H9 (cell line): ENCODE data around the gene LTF. TPM values are rescaled to one million over a fixed set of nuclear protein-coding genes. Genes with fewer than 3 reads are reported as not detected.
A peak's percentile ranks its signal among the peaks of the same experiment; 100 is the strongest.

ENCODE experiments used
- DNase-seq: peaks from one replicate; pipeline ENCODE4 v3.0.0-alpha.2; 2017
- H2AFZ ChIP-seq: one replicate; pipeline ENCODE4 v1.6.1; 2013; ENCODE audit warnings: mild to moderate bottlenecking, low read length, control low read depth, moderate library complexity
- H2AK5ac ChIP-seq: 2 replicates; pipeline ENCODE4 v1.6.1; 2013; ENCODE audit warnings: low read length, control low read depth, mixed read lengths; ENCODE audit not compliant: insufficient read length
- H2BK120ac ChIP-seq: one replicate; pipeline ENCODE4 v1.6.1; 2013; ENCODE audit warnings: low read depth, mild to moderate bottlenecking, low read length, control low read depth, inconsistent platforms; ENCODE audit not compliant: poor library complexity, severe bottlenecking
- H2BK12ac ChIP-seq: 2 replicates; pipeline ENCODE4 v1.6.1; 2013; ENCODE audit warnings: low read length, control low read depth, mixed read lengths, low read depth; ENCODE audit not compliant: insufficient read length
- H2BK15ac ChIP-seq: 2 replicates; pipeline ENCODE4 v1.6.1; 2013; ENCODE audit warnings: low read depth, low read length, control low read depth
- H2BK20ac ChIP-seq: one replicate; pipeline ENCODE4 v1.6.1; 2013; ENCODE audit warnings: low read depth, mild to moderate bottlenecking, low read length, control low read depth, inconsistent platforms; ENCODE audit not compliant: poor library complexity, severe bottlenecking
- H2BK5ac ChIP-seq: 2 replicates; pipeline ENCODE4 v1.6.1; 2013; ENCODE audit warnings: low read length, control low read depth, mixed read lengths; ENCODE audit not compliant: insufficient read length
- H3K14ac ChIP-seq: 2 replicates; pipeline ENCODE4 v1.6.1; 2013; ENCODE audit warnings: low read length, control low read depth; ENCODE audit not compliant: insufficient read depth
- H3K18ac ChIP-seq: 2 replicates; pipeline ENCODE4 v1.6.1; 2013; ENCODE audit warnings: low read depth, mild to moderate bottlenecking, mixed read lengths, low read length, control low read depth; ENCODE audit not compliant: insufficient read length
- H3K23ac ChIP-seq: 2 replicates; pipeline ENCODE4 v1.6.1; 2013; ENCODE audit warnings: low read length, control low read depth, mixed read lengths, low read depth; ENCODE audit not compliant: insufficient read length
- H3K23me2 ChIP-seq: 2 replicates; pipeline ENCODE4 v1.6.1; 2013; ENCODE audit warnings: low read depth, mild to moderate bottlenecking, mixed read lengths, low read length, control low read depth; ENCODE audit not compliant: insufficient read length, poor library complexity, severe bottlenecking
- H3K27ac ChIP-seq: 2 replicates; pipeline ENCODE4 v1.5.1; 2013; ENCODE audit warnings: low read length, control low read depth, mixed read lengths, low read depth; ENCODE audit not compliant: insufficient read length
- H3K27me3 ChIP-seq: 2 replicates; pipeline ENCODE4 v1.6.1; 2013; ENCODE audit warnings: low read length, control low read depth, inconsistent platforms; ENCODE audit not compliant: insufficient read depth
- H3K4ac ChIP-seq: 2 replicates; pipeline ENCODE4 v1.6.1; 2013; ENCODE audit warnings: low read depth, mild to moderate bottlenecking, control low read depth, inconsistent platforms, low read length, moderate library complexity
- H3K4me1 ChIP-seq: 2 replicates; pipeline ENCODE4 v1.6.1; 2013; ENCODE audit warnings: low read length, control low read depth, inconsistent platforms; ENCODE audit not compliant: insufficient read depth
- H3K4me2 ChIP-seq: 2 replicates; pipeline ENCODE4 v1.6.1; 2013; ENCODE audit warnings: low read length, control low read depth, mixed read lengths; ENCODE audit not compliant: insufficient read length, insufficient read depth
- H3K56ac ChIP-seq: 2 replicates; pipeline ENCODE4 v1.6.1; 2013; ENCODE audit warnings: low read depth, mild to moderate bottlenecking, mixed read lengths, low read length, control low read depth; ENCODE audit not compliant: insufficient read length
- H3K79me1 ChIP-seq: 2 replicates; pipeline ENCODE4 v1.6.1; 2013; ENCODE audit warnings: low read depth, mild to moderate bottlenecking, moderate library complexity, low read length, control low read depth, inconsistent platforms; ENCODE audit not compliant: insufficient read depth, poor library complexity, severe bottlenecking
- H3K79me2 ChIP-seq: 2 replicates; pipeline ENCODE4 v1.6.1; 2013; ENCODE audit warnings: low read length, control low read depth, inconsistent platforms; ENCODE audit not compliant: insufficient read depth
- H3K9ac ChIP-seq: 2 replicates; pipeline ENCODE4 v1.6.1; 2013; ENCODE audit warnings: low read length, control low read depth, mixed read lengths; ENCODE audit not compliant: insufficient read length; ENCODE audit errors: extremely low read depth
- H3K9me3 ChIP-seq: one replicate; pipeline ENCODE4 v1.6.1; 2013; ENCODE audit warnings: low read depth, low read length, inconsistent platforms; ENCODE audit not compliant: control insufficient read depth
- H3T11ph ChIP-seq: one replicate; pipeline ENCODE4 v1.6.1; 2013; ENCODE audit warnings: mild to moderate bottlenecking, low read length, control low read depth, inconsistent platforms
- H4K20me1 ChIP-seq: one replicate; pipeline ENCODE4 v1.6.1; 2013; ENCODE audit not compliant: control insufficient read depth, insufficient read length, insufficient read depth
- H4K5ac ChIP-seq: 2 replicates; pipeline ENCODE4 v1.6.1; 2013; ENCODE audit warnings: low read depth, mild to moderate bottlenecking, mixed read lengths, low read length, control low read depth; ENCODE audit not compliant: insufficient read length
- H4K8ac ChIP-seq: replicated peaks from 2 replicates; pipeline ENCODE4 v1.6.1; 2013; ENCODE audit warnings: low read length, control low read depth, mixed read lengths, low read depth; ENCODE audit not compliant: insufficient read length
- H4K91ac ChIP-seq: 2 replicates; pipeline ENCODE4 v1.6.1; 2013; ENCODE audit warnings: low read depth, mild to moderate bottlenecking, moderate library complexity, mixed read lengths, low read length, control low read depth; ENCODE audit not compliant: insufficient read length
- H3K27ac Mint-ChIP-seq, 3 experiments: 2 replicates in 2 of 3; 3 replicates in 1 of 3; pipeline ENCODE4 v1.8.0; 2020 to 2021; ENCODE audit warnings: mixed read lengths in 3 of 3, mild to moderate bottlenecking in 1 of 3, moderate library complexity in 1 of 3
- H3K27me3 Mint-ChIP-seq: 2 replicates; pipeline ENCODE4 v1.8.0; 2021; ENCODE audit warnings: low read depth, mild to moderate bottlenecking, moderate library complexity, mixed read lengths
- H3K36me3 Mint-ChIP-seq, 3 experiments: 2 replicates in 2 of 3; 3 replicates in 1 of 3; pipeline ENCODE4 v1.8.0; 2020 to 2021; ENCODE audit warnings: low read depth in 3 of 3, mixed read lengths in 3 of 3; ENCODE audit not compliant: insufficient read depth in 1 of 3
- H3K4me1 Mint-ChIP-seq, 2 experiments: 2 replicates each; pipeline ENCODE4 v1.8.0; 2020; ENCODE audit warnings: mixed read lengths in 2 of 2
- H3K4me3 Mint-ChIP-seq, 2 experiments: 2 replicates in 1 of 2; 3 replicates in 1 of 2; pipeline ENCODE4 v1.8.0; 2020 to 2021; ENCODE audit warnings: mild to moderate bottlenecking in 2 of 2, mixed read lengths in 2 of 2, moderate library complexity in 1 of 2
- H3K9me3 Mint-ChIP-seq, 2 experiments: 2 replicates in 1 of 2; 3 replicates in 1 of 2; pipeline ENCODE4 v1.8.0; 2020; ENCODE audit warnings: mild to moderate bottlenecking in 2 of 2, mixed read lengths in 2 of 2, moderate library complexity in 1 of 2
- WGBS: extraction: QIAGEN DNeasy Blood & Tissue Kit; methylation state at CpG from one replicate; pipeline ENCODE4 v1.1.7; 2013; ENCODE audit warnings: missing lambda C conversion rate, low lambda C conversion rate, mixed read lengths; ENCODE audit not compliant: insufficient read length; ENCODE audit errors: extremely low coverage; 5-methylcytosine and 5-hydroxymethylcytosine counted together
- total RNA-seq: library from RNA; stranded (reverse); gene quantifications from 2 replicates; pipeline ENCODE4 v1.2.1, GENCODE V29; 2021
- TF ChIP-seq, protein P1 (sequence below): fragments of 200-600 bp; sonication (generic); conservative IDR thresholded peaks from 3 replicates; pipeline ENCODE4 v1.8.0; 2021; ENCODE audit warnings: antibody characterized with exemption, mild to moderate bottlenecking

The LTF gene
- total RNA-seq, 1 experiment from 2014 or later = not detected

DNA sequence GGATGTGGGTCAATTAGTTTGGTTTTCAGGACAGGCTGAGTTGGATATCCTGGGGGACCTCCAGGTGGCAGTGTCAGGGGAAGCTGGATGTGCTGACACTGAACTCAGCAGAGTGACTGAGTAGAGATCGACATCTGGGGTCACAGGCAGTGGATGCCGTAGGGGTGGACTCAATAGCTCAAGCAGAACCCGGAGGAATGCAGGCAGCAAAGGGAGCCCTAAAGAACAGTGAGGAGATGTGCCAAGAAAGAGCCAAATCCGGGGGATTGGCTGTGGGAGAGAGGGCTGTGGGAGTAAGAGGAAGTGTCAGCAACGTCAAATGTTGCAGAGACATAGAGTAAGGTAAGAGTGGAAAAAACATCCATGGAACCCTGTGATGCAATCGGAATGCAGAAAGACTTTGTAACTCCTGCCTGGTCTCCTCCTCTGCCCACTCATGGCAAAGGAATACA lies 69.5 kb downstream of the LTF start:
- WGBS = no CpG with 5 or more reads among the region's 6 CpGs
- Histone ChIP-seq H4K8ac (no peak overlapping the region), H3K23me2 (no peaks in the 10 kb centered on the region), H3K18ac (no peak overlapping the region), H3K14ac (no peak overlapping the region), H4K91ac (no peak overlapping the region), H2AFZ (no peak overlapping the region), H3K9me3 (no peaks in the 10 kb centered on the region), H3K23ac (no peak overlapping the region), H3K79me1 (no peaks in the 10 kb centered on the region), H3K4me2 (no peak overlapping the region), H3K27me3 (no peaks in the 10 kb centered on the region), H2BK120ac (no peak overlapping the region), H2BK15ac (no peak overlapping the region), H4K5ac (no peak overlapping the region), H3K27ac (no peak overlapping the region), H3K79me2 (no peaks in the 10 kb centered on the region), H3K4me1 (no peaks in the 10 kb centered on the region), H2BK5ac (no peak overlapping the region), H2BK20ac (no peak overlapping the region), H4K20me1 (no peaks in the 10 kb centered on the region), H3T11ph (no peak overlapping the region), H3K56ac (no peak overlapping the region), H3K9ac (no peak overlapping the region), H2AK5ac (no peak overlapping the region), H2BK12ac (no peak overlapping the region), H3K4ac (no peak overlapping the region)
- peak; percentile 45 for DNase-seq
- H3K27ac Mint-ChIP-seq = peak overlapping the region in 1 of 3 experiments; percentile 17; a peak in 1 of 7 replicates
- H3K36me3 Mint-ChIP-seq = no peaks in the 10 kb centered on the region
- H3K4me1 Mint-ChIP-seq = peaks cover 9 to 16% of the 10 kb centered on the region in 2 experiments
- H3K9me3 Mint-ChIP-seq = no peaks in the 10 kb centered on the region
- TF ChIP-seq, protein P1, sequence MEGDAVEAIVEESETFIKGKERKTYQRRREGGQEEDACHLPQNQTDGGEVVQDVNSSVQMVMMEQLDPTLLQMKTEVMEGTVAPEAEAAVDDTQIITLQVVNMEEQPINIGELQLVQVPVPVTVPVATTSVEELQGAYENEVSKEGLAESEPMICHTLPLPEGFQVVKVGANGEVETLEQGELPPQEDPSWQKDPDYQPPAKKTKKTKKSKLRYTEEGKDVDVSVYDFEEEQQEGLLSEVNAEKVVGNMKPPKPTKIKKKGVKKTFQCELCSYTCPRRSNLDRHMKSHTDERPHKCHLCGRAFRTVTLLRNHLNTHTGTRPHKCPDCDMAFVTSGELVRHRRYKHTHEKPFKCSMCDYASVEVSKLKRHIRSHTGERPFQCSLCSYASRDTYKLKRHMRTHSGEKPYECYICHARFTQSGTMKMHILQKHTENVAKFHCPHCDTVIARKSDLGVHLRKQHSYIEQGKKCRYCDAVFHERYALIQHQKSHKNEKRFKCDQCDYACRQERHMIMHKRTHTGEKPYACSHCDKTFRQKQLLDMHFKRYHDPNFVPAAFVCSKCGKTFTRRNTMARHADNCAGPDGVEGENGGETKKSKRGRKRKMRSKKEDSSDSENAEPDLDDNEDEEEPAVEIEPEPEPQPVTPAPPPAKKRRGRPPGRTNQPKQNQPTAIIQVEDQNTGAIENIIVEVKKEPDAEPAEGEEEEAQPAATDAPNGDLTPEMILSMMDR = peak; percentile 54
- H3K4me3 Mint-ChIP-seq = no peak overlapping the region
- peaks cover 6% of the 10 kb centered on the region for H3K27me3 Mint-ChIP-seq
